AG08396 (cell line): ENCODE measurements around the gene RXRA.

Source experiments
- DNase-seq: peaks from one replicate; pipeline ENCODE4 v3.0.0; 2012; ENCODE audit warnings: low spot score, mixed read lengths

Gene RXRA

DNA sequence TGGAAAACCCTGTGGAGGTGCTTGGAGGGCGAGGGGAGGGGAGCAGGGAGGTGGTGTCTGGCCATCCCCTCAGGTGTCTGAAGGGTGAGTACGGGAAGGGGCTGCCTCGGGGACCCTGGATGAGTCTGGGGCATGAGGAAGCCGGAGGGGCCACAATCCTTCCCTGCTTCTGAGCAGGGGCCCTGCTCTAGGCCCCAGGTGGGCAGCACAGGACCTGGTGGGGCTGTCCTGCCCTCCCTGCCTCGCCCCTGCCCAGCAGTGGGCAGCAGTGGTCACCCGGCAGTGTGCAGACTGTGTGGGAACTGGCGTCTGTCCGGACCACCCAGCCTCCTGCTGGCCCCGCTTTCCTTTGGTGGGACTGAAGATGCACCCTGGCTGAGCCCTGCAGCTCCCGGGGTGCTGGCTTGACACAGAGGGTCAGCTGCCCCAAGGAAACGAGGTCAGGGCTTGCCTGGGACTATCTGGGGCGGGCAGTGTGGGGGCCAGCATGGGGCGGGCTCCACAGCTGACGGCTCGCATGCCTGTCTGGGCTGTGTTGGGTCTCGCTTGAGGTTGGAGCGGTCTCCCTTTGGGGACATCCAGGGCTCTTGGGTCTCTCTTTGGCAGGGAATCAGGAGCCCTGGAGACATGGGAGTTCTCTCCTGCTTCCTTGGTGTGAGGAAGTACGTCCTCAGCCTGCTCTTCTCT, 26.1 kb downstream of the RXRA start:
- no peak for DNase-seq

DNA sequence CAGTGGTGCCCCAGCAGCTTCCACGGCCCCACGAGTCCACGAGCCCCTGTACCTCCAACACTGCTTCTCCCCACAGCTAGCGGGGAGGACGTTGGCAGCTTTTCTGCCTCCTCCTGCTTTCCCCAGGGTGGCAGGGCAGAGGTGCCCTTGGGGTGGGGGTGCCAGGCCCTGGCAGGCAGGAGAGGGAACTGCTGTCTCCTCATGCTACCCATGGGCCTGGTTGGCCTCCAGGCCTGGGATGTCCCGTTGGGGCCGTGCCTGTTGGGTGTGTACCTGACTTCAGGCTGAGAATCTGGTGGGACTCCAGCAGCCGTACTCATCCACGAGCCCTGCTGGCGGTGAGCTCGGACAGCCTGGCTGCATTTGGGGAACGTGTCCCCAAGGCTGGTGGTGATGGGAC, 27.3 kb downstream of the RXRA start:
- DNase-seq = no peak

DNA sequence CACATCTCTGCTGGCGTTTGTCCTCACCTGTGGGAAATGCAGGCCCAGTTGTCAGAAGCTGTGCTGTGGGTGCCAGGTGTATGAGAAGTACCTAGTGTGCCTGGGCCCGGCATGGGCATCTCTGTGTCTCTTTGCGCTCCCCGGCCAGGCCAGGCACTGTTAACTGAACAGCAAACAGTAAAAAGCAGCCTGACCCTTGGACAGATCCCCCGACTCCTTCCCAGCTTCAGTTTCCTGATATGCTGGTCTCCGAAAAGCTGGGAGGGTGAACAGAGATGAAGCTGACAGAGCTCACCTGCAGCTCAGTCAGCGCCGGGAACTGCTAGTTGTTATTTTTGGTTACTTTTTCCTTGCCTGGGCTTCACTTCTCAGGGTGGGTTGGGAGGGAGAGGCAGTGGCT, 28.9 kb downstream of the RXRA start:
- DNase-seq = no peak

DNA sequence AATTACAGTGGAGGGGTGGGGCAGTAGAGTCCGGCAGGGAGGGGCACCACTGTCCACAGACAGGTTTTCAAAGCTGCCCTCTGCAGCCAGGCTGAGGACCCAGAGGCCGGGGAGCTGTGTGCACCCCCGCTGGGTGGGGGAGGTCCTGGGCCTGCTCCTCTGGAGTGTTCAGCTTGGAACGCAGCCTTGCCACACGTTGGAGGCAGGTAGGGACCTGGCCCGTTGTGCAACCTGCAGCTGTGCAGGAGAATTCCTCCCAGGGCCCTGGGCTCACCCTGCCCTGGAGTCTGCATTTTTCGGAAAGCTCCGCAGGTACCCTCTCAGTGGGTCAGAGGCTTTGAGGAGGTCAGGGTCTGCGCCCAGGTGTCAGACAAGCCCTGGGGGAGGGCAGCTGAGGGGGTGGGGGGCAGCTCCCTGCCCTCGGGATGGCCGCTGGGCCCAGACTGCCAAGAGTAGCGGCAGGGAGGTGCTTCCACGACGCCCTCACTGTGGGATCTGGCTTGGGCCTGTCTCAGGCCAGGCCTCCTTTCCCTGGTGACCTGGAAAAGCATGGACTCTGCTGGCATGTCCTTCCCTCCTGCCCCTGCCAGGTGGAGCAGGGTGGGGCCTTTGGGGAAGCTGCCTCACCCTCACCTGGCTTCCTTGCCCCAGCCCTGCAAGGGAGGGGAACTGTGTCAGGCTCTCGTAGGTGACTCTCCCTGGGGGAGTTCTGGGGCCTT, 29.5 kb downstream of the RXRA start:
- no peak for DNase-seq

DNA sequence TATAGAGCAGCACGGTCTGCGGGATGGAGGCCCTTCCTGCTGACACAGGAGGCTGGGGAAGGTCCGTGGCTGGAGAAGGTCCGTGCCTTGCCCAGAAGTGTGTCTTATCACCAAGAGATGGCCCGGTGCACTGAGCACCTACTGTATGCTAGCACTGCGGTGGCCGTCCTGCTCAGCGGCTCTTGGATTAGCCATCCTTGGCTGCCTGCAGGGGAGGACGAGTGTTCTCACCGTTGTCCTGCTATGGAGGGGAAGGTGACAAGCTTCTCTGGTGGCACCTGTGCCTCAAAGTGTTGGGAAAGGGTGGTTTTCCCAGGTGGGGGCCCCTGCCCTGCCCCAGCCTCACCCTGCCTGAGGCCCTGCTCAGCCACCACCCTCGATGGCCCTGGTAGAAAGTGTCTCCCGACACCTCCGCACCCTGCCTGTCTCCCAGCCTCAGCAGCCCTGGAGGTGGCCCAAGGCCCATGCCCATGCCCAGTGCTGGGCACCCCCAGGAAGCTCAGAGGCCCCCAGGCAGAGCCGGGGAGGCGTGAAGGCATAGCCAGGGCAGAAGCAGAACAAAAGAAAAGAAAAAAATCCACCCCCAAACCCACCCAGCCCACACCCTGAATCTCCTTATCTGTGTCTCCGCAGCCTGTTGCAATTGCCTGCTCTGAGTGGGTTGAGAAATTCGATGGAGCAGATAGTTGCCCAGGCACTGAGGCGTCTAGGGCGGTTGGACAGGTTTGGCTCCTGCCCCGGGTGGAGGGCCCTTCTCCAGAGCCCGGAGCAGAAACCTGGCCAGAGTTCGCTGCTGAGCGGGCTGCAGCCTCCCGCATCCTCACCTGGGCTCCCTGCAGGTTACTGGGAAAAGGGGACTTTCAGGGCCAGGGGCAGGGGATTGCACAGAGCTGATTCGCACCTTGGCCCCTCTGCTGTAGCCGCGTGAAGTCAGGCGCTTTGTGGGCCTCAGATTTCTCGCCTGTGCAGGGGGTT, 30.5 kb downstream of the RXRA start:
- no peak for DNase-seq

DNA sequence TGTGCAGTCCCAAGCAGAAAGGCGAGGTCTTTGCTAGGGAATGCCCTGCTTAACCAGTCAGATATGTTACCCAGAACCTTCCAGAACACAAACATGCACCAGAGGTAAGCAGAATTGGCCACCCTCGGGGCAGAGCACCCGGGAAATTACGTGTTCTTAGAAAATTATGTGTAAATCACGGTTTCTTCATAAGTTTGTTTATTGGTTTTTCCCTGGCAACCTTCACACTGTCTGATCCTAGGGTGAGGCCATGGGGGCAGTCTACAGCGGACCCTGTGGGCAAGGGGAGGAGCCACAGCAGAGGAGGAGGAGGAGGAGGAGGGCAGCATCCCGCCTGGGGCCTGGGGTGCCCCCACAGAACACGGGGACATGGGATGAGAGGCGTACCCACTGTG, 31.4 kb downstream of the RXRA start:
- DNase-seq = no peak

DNA sequence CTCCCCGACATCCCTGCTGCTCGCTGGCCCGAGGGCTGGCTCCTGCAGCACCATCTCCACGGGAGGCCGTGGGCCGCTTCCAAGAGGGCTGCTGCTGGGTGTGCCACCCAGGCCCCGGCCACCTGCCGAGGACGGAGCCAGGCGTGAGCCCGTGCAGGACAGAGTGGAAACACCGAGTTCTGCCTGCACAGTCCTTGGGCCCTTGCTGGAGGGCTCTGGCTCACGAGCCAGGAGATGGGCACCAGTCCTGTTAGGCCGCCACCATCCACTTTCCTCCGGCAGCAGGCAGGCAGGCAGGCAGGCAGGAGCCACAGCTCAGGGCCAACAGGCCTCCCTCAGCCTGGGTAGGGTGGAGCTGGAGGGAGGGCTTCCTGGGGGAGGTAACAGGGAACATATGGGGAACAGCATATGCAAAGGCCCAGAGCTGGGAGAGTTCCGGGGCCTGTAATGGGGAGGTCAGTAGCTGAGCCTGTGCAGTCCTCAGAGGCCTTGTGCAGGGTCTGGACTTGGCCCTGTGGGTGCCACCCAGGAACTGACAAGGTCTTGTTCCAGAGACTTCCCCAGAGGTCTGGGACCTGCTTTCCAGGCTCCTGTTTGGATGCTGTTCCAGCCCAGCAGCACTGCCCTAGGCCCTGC, 31.9 kb downstream of the RXRA start:
- DNase-seq = no peak

DNA sequence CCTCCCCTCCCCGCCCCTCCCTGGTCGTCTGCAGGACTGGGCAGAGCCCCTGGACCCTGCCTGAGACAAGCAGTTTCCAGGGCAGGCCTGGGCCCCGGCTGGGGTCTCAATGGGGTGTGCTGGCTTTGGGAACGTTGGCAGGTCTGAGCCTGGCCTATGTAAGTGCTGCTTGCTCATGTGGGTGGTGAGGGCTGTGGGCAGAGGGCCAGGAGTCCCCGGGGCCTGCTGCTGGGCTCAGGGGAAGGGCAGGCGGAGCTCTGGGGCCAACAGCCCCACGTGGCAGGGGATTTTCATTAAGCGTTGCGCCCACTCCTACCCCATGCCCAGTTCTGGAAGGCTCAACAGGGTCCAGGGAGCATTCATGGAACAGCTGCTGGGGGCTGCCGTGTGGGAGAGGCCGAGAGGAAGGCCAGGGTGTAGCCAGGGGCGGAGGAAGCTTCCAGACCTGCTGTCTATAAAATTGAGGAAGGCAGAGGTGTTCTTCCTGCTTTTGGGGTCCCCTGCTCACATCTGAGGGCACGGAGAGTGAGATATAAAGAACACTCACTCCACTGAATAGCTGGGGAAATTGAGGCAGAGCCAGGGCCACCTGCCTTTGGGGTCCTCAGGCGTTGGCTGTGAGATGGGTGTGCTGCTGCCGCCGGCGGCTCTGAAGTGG, 32.5 kb downstream of the RXRA start:
- DNase-seq = no peak

DNA sequence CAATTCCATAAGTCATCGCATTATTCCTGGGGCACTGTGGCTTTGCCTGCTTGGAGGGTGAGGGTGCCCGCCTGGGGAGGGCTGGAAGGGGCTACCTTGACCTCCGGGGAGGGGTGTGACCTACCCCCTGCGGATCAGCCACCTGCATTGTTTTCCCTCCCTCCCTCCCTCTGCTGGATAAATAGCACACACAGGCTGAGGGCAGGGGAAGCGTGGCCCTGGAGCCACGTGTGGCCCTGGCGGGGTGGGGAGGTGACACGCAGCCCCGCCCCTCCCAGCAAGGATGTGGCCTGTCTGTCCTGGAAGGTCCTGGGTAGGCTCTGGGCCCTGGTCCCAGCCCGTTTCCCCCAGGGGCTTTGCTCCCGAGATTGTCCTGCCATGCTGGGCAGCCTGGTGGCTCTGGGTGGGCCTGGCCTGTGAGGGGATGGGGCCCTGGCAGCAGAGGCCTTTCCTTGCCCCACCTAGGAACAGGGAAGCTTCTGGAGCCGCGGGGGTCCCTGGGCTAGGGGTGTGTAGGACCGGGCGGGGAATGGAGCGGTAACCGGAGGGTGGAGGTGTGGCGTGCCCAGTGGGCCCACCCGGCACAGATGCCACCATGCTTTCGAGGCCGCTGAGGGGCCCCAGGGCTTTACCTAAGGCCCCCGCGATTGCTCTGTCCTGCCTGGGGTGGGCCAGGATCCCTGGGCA, 33.4 kb downstream of the RXRA start:
- DNase-seq = no peak

DNA sequence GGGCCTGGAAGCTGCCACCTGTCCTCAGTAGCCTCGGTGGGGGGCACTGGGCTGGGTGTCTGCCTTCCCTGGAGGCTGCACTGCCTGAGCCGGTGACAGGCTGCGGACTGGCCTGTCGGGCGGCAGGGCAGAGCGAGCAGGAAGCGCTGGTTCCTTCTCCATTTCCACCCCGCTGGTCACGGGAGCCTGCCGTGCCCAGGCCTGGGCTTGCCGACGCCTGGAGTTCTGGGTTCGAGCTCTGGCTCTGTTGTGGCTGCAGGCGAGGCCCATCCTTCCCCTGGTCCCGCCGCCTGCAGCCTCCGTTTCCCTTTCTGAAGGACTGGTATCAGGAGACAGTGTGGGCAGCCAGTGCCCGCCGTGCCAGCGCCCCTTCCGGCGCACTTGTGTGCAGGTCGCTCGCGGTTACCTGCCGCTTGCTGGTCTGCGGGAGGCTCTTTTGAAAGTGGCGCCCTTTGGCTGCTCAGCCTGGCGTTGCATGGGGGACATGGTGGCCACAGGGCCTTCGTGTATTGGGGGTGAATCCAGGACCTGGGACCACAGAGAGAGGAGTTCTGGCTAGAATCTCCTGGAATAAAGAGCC, 34.0 kb downstream of the RXRA start:
- DNase-seq = no peak

DNA sequence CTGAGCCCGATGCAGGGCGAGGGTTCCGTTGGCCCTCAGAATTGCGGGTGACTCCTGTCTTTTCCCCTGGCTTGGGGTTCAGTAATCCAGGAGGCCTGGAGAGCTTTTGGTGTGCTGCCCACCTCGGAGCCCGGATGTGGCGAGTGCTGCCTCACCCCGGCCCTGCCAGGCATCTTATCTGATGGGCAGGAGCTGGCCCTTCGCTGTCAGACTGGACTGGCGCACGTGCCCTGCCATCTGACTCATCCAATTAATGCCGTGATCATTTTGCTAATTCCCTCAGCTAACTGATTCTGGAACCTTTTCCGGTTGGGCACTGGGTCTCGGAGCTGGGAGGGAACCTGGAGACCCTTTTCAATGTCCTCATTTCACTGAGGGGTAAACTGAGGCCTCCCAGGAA, 34.6 kb downstream of the RXRA start:
- peak; percentile 67 for DNase-seq

DNA sequence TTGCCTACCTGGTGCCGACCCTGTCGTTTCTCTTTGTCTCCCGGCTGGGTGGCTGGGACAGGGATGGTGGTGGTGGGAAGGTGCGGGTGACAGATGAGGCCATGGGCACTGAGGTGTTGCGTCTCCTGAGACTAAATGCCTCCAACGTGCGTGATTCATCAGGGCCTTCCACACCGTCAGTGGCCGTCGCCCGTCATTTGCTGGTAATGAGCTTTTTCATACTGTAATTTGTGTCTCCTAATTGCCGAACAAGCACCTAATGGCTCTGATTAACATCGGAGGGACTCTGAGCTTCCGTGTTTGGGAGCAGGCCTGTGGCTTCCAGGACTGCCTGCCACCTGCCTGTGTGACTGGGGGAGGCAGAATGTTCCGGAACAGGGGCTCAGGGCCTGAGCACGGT, 35.2 kb downstream of the RXRA start:
- DNase-seq = no peak

DNA sequence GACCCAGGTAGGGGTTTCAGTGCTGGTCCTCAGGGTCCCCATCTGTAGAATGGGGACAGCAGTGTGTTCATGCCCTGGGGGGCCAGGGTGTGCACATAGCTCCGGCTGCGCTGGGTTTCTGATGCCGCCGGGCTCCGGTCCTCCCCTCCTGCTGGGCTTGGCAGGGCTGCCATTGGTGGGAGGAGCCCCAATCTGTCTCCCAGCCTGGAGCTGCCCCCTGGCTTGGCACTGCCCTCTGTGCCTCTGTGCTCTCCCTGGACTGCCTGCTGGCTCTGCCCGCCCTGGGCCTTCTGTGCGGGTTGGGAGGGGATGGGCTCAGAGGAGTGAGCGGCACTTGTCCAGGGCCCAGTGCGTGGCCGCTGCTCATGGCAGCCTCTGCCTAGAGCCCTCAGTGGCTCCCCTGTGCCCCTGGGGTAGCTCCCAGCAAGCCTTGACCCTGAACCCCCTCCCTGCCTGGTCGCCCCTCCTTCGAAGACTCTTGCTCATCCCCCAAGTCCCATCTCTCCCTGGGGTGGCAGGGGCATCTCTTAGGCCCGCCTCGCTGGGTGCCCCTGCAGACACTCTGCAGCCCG, 35.7 kb downstream of the RXRA start:
- no peak for DNase-seq

DNA sequence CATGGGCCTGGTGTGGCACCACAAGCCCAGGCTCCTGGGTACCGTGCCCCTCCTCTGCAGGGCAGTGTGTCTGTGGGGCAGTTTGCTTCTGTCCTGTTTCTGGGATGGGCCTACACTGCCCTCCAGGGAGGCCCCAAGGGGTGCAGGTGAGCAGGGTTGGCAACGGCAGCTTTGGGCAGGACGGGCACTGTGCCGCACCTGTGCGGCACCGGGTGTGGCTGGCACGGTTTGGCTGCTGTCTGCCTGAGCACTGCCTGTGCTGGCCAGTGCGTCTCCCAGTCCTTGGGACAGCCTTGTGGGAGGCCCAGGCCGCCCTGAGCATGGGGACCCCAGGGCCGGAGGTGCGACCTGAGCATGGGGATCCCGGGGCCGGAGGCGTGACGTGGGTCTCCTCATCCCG, 37.2 kb downstream of the RXRA start:
- DNase-seq = no peak

DNA sequence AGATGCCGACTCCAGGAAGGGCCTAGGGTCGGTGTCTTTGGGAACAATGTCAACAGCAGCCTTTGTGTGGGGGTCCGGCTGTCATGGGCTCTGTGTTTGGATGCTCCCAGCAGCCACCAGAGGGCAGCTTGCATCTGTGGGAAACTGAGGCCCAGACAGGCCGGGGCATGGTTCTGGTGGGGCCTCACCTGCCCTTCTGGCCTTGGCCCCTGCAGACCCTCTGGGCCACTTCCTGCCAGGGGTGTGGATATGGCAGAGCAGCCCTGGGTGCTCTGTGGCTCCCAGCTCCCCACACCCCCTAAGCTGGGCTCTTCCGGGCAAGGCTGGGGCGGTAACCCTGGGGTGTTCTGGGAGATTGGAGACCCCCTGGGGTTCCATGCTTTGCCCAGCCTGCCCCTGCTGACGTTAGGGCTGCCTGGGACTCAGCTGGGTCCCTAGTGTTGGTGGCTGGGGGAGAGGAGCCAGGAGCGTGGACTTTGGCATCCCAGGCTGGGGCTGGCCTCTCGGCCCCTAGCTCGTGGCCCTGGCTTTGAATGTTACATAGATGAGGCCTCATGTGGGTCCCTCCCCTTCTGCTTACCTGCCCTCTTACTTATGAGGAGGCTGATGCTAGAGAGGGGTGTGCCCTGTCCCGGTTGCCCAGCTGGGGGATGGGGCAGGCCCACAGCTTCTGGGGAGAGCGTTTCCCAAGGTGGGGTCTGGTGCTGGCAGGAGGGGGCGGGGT, 38.3 kb downstream of the RXRA start:
- no peak for DNase-seq

DNA sequence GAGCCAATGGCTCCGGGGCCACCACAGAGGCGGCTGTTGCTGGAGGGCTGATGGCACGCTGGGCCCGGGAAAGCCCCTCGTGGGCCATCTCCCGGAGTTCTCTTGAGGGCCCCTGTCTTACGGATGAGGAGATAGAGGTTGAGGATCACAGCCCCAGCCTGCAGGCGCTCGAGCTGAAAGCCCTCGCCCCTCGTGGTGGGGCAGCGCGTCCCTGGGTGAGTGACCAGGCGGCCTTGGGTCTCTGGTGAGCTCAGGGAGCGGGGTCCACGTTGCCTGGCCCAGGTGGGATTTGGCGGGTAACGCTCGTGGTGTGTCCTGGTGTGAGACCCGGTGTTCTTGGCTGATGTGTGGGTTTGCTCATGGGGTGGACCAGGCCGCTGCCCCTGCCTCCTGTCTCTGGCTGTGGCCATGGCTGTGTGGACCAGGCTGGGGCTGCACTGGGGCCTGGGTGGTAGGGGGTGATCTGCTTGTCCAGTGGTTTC, 38.9 kb downstream of the RXRA start:
- DNase-seq = no peak

DNA sequence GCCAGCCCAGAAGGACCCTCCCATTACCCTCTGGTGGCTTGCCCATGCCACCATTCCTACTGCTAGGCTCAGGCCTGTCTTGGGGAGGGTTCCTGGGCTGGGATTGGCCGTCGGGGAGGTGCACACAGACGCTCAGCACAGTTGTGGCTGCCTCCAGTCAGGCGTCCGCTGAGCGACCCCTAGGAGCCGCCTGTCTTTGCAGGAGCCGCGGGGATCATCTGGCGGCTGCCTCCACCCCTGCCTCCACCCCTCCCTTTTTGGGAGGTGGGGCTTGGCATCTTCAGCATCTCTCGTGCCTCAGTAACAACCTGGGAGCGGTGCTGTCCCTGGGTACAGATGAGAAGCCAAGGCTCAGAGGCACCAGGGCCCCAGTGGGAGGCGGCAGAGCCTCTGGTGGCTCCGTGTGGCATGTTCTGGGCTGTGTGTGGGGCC, 39.6 kb downstream of the RXRA start:
- peak; percentile 72 for DNase-seq

DNA sequence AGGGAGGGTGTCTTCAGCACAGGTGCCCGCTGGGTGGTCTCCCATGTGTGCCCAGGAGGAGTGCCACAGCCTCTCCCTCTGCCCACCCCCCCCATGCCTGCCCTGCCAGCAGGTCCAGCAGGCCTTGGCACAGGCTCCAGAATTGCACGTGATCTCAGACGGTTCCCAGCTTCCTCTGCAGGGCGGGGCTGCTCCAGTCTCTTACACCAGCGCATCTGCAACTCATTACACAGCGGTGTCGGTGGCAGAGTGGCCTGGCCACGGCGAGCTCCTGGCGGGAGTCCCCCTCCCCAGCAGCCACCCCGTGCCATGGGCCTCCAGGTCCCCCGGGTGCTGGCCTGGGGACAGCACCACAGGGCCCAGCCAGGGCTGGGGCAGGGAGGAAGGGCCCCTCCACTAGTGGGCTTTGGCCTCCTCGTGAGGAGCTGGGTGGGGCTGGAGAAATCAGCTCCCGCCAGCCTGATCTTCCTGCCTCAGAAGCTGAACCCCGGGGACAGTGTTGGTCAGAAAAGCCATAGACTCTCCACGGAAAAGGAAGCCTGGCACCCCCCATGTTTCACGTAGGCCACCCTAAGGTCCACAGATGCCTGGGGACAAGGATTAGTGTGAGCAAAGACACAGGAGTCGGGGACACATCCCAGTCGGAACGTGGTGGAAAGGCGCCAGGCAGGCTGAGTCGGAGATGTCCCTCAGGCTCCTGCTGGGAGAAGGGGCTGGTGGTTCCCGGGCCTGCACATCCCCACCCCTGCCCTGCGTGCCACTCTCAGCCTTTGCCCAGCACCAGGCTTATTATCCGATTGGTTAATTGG, 40.2 kb downstream of the RXRA start:
- DNase-seq = peak; percentile 97

DNA sequence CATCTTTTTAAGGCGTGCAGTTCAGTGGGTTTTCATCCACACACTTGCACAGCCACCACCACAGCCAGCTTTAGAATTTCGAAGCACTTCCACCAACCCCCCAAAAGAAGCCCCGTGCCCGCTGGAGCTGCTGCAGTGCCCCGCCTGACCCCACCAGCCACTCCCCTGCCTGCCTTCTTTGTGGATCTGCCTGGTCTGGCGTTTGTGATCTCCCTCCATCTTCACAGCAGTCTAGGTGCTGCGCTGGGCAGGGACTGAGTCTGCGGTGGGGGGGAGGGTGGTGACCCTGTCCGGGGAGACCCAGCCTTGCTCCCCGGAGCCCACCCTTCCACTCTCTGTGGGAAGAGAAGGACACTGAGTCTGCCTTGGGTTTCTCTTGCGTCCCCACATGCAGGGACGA, 40.8 kb downstream of the RXRA start:
- DNase-seq = no peak
